HT1080 (cell line): ENCODE results near the gene GRIA1. TPM values are rescaled to one million over a fixed set of nuclear protein-coding genes. Genes with fewer than 3 reads are reported as not detected.

Source experiments
- DNase-seq: peaks from one replicate; pipeline ENCODE4 v3.0.0-alpha.2; 2015; ENCODE audit warnings: low read depth
- total RNA-seq: library from RNA; depleted of rRNA; stranded (reverse); fragments of >200 nt; shearing (Covaris generic); gene quantifications from 2 replicates; pipeline ENCODE4 v1.2.3, GENCODE V29; 2014

The GRIA1 gene
- total RNA-seq, 1 experiment from 2014 or later, result 0.13 TPM

DNA sequence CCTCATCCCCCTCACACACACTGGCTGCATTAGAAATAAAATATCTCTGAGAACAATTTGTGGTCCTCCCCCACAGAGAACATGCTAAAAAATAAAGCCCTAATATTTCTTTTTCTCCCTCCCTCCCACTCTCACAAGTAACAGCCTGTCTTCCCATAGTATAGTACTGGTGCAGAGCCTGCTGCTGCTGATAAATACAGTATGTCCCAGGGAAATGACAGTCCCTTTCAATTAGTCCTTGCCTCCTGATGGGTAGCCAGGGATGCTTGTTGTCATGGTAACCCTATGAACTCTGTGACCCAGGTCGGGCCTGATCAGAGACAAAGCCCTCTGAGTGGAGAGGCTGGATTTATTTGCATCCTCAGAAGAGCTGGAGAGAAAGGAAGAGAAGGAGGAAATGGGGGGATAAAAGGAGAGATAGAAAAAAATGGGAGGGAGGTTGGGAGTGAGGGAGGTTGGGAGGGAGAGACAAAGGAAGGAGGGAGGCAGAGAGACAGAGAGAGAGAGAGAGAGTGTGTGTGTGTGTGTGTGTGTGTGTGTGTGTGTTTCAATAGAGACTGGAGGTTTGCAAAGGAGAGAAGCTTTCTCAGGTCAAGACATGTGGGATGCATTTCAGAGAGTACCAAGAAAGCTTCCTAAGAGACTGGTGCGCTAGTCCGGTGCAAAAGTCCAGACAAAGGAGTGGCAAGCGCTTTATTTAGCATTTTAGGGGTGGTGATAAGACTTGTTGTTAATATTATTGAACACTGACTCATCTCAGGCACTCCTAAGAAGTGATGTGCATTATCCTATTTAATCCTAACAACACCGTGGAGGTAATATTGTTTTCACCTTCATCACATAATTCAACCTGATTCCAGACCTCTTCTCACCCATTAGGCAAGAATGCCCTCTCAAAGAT lies 287.5 kb downstream of the GRIA1 start:
- DNase-seq, result no peak

DNA sequence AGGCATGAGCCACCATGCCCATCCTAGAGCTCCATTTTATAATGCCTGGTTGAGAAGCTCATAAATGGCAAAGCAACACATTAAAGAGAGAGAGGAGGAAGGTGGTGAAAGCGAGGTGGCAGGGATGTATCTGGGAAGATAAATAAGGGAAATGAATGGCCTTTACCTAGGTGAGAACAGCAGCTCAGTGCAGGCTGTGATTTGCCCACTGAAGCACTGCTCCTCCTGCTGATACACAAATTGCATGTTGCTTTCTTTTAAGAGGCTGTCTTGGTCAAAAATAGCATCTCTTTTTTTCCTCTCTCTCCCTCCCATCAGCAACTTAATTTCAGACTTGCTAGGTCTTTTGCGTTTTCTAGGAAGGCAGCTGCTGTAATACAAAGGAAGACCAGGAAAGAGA lies 289.4 kb downstream of the GRIA1 start:
- DNase-seq, result no peak

DNA sequence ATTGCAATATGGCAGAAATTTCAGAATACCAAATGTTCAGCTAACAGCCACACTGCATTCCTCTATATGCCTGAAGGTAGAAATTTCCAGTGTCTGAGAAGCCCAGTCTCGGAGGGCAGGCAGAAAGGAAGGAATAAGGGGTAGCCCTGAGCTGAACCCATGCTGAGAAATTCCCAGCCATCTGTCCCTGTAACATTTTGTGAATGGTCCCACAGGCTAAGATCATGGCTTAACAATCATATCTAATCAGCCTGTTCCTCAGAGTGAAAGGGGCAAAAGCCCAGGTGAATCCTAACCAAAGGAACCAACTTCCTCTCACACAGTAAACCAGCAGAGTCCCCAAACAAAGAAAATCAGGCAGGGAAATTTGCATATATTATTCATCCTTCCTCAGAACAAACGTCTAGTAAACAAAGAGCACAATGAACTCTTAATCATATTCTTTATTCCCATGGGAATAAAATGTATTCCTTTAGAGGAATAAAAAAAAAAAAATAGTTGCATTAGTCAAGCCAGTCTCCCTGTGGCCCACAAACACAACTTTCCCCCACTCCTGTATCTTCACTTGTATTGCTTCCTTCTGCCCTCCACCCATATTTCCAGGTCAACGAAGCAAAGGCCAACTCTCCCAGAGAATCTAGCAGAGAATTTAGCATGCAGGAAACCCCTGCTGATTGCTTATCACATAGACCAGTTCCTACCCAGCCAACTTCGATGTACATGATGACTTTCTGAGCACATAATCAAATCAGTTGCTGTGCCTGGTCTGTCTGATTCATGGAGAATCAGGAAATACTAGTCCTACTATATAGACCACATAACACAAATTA lies 290.6 kb downstream of the GRIA1 start:
- DNase-seq, result no peak

DNA sequence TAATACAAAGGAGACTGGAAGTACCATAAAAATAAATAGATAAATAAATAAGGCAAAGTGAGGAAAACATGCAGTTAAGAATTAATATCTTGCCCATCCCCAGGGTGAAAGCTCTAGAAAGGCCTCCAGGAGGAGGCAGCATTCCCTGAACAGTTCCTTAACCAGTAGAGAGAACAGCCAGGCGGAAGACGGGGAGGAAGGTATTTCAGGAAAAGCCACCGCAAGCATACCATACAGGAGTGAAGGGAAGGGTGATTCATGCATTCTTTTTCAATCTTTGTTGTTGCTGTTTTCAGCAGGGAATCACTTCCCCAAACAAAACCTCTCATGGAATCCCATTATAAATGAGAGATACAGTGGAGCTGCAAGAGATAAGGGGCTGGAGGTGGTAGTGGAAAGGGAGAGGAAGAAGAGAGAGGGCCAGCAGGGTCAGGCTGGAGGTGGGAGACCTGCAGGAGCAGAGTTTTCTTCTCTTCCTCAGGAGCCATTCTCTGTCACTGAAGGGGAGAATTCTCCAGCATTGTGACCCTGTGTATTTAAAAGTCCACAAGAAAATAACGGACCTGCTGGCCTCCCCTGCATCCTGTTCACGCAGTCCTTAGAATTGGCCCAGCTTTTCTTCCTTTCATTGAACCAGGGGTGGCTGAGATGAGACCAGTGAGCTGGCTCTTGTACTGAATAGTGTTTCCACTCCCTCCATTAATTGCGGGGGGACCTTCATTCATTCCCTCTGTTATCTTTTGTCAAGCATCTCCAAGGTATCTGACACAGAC lies 292.3 kb downstream of the GRIA1 start:
- peak; percentile 78 for DNase-seq

DNA sequence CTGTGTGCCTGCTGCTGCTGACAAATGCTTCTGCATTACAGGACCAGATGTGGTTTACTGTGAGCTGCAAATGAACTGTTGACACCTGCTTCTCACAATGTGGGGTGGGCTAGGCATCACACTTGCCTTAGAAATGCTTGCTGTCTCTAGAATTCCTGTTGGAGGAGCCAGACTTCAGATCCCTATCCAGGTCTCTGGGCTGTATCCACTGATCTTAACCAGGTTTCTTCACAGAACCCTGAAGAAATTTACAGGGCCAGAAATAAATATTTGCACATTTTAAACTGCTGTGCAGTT lies 292.8 kb downstream of the GRIA1 start:
- DNase-seq, result no peak

DNA sequence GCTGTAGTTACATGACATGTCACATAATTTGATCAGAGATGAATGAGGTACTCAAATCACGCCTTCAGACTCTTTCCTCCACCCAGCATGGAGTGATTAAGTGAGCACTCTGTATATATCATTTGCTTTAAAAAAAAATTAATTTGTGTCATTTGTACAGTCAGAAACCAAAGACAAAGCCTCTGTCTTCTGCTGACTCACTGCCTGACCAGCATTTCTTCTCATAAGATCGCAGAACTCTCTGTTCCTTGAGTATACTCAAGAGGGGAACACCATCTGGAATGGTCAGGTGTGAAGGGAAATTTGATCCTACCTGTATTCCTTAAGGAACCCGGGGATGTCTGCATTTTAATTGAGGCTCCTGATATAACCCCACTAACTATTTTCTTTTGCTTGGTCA lies 293.8 kb downstream of the GRIA1 start:
- DNase-seq, result peak; percentile 21

DNA sequence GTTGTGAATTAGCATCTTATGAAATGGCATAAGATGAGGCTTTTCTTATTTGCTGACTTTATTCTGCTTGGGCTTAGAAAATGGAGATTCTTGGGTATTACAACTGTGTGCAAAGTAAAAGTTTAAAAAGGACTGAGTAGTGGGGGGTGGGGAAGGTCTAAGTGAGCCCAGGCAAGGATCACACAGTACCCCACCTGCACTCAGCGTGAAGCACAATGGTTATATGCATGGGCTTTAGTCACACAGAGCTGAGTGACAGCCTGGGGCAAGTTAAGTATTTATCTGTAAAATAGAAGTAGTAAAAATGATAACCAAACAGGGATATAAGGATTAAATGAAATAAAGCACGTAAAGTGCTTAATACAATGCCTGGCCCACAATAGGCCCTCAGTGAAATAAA lies 300.9 kb downstream of the GRIA1 start:
- no peak for DNase-seq

DNA sequence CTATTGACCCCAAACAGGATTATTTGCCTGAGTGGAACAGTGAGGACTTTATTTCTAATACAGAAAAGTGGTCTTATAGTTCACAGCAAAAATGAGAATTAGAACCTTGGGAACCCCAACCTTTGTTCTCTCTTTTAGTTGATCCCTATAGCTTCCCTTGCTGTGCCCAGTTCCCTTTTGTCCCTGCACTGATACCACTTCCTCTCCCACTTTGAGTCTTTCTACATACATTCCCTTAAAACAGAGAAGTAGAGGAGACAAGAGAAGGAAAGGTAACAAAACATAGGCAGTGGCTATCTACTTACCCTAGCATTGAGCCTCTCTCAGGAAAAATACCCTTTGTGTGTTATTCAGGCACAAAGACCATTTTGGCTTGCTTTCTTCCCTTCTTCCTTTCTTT lies 301.8 kb downstream of the GRIA1 start:
- no peak for DNase-seq

DNA sequence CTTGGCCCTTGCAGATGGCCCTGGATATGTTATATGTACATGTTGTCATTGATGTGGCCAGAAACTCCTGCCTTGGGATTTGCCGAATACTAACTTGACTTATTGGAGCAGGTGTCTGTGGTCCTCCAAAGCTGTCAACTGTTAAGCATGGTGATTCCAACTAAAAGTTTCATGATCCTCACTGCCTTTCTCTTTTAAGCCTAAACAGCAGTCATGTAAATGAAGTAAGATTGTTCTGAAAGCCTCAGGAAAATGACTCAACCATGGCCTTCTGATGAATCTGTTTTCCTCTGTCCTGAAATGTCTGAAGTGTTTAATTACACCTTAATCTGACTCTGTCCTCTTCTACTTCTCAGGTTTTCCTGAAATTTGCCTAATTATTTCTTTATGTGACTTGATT lies 303.2 kb downstream of the GRIA1 start:
- DNase-seq, result peak; percentile 24

DNA sequence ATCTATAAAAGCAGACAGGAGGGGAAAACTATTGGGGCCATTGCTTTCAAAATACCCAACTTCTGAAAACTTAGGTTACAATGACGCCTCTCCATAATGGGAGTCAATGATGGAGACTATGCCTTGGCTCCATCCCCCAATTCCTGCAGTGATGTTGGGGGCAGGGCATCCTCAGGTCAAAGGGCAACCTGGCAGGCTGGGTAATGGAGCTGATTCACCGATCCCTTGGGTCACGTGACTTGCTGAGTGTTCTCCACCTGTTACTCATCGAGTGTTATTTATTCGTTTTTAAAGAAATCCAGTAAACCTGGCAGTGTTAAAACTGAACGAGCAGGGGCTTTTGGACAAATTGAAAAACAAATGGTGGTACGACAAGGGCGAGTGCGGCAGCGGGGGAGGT lies 303.9 kb downstream of the GRIA1 start:
- peak; percentile 53 for DNase-seq

DNA sequence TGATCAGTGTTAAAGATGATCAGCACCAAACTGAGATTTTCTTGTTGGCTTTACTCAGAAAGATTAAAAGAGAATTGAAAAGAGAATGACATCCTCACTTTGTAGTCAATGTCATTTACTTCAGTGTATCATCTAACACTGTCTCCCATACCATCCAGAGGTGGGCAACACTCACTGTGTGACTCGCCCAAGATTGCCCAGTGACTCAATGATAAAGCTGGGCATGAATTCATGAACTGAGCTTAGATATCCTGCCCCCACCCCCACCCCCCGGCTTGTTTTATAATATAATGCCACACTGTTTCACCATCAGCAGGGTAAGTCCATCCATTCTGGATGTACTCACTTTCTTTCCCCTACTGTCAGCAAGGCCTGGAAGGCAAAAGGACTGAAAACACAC lies 306.1 kb downstream of the GRIA1 start:
- DNase-seq, result peak; percentile 47

DNA sequence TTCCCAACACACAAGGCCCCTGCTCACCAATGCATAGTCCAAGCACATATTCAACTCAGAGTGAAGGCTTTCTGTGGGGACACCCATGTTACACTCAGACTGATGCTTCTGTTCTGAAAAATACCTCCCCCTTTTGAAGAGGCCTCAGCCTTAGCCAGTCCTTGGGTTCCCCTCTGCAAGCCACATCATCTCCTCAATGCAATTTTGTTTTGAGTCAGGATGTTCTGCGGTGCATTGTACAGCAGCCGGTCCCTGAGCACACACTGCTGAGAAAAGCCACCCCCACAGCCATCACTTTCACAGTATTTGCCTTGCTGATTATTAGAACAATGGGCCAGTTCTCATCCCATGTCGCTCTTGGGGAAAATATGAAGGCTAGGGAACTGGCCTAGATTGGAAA lies 307.0 kb downstream of the GRIA1 start:
- DNase-seq, result no peak

DNA sequence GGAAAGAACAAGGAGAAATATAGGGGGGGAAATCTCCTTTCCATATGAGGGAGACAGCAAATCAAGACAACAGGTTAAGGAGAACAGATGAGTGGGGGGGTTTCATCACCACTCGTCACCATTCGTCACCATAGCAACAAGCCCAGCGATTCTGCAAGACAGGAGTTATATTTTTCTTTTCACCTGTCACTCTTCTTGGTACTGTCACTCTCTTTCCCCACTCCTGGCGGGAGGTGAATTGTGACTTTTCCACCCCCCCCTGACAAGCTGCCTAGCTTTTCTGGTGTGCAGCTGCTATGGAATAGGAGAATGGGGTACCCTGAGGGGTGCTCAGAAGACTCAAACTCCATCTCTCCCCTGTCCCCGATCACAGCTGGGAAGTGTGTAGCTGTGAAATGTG lies 308.4 kb downstream of the GRIA1 start:
- no peak for DNase-seq

DNA sequence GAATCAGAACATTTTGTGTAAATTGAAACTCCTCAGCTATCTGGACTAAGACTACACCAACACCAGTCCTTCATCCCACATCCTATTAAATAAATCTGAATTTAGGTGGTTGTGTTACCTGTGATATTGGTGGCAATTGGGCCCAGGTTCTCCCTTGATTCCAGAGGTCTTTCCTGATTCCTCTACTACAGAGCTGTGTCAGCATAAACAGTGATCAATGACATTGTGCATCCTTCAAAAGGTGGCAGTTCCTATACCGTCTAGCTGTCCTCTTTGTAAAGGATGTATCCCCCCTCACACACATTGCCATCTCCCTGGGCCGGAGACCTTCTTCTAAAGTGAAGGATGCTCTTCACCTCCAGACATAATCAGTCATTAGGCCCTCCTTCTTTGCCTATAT lies 309.0 kb downstream of the GRIA1 start:
- no peak for DNase-seq

DNA sequence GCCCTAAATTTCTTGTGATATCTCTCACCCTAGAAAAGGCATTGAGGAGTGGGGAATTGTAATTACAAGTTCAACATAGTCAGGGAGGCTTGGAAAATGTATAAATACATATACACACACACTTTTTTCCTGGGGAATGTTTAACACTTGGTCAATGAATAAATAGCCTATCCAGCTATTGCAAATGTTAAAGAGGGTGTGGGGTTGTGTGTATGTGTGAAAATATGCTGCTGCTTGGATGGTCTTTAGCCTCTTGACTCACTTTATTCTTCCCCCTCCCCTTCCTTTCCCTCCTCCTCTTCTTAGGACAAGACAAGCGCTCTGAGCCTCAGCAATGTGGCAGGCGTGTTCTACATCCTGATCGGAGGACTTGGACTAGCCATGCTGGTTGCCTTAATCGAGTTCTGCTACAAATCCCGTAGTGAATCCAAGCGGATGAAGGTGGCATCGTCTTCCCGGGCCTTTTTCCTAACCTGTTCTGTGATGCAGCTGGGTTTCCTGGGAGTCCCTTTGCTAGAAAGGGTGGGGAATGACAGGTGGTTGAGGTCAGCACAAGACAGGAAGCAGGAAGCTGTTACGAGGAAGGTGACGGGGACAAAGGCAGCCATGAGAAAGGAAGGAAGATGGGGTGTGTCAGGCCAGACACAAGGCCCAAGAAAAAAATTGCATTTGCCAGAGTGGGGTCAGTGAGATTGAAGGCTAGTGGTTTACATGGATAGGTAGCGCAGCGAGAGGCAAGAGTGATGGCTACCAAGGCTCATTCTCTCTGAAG lies 311.8 kb downstream of the GRIA1 start:
- DNase-seq, result no peak

DNA sequence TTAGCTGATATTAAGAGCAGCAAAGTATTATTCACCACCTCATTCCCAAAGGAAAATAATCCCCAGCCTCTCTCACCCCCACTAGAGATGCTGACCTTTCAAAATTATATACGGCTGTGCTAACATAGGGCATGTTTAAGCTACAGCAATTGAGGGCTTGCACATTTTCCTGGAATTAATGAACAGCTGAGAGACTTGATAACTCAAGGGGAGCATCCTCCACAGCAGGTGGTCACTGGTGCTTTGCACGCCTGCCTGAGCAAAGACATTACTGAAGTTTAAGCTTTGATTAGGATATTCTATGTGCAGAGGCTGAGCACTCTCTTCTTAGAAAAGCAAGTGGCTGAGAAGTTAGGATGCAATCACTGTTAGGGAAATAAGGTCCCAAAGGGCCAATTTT lies 317.3 kb downstream of the GRIA1 start:
- no peak for DNase-seq

DNA sequence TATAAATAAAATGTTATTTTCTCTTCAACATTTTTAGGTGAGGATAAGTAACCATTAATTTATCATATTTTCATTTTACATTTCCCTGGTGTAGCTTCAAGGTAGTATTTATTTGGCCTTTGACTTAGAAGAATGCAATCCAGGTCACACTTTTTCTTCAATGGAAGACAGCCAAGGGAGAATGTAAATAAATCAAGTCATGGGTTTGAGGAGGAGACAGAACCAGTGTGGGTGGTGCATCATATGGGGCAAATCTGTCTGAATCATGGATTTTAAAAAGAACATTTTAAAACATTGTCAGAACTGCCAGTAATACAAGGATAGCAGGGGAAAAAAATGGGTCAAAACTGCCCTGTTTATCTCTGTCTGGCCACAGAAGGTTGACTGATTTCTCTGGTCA lies 318.7 kb downstream of the GRIA1 start:
- DNase-seq, result no peak

DNA sequence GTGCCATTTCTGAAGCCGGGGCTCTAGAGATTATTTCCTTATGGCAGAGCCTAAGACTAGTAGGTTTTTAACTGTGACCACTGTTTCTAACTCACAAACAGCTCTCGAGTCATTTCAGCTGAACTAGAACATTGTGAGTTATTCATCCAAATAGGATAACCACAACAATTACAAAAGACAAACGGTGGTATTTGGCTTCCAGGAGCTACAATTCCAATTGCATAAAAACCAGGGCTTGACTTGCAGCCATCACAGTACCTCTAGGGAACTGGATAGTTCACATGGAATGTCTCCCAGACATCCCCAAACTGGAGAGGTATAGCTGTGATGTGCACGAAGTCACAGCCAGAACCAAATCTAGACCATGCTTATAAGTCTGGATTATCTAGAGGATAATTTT lies 323.4 kb downstream of the GRIA1 start:
- no peak for DNase-seq

DNA sequence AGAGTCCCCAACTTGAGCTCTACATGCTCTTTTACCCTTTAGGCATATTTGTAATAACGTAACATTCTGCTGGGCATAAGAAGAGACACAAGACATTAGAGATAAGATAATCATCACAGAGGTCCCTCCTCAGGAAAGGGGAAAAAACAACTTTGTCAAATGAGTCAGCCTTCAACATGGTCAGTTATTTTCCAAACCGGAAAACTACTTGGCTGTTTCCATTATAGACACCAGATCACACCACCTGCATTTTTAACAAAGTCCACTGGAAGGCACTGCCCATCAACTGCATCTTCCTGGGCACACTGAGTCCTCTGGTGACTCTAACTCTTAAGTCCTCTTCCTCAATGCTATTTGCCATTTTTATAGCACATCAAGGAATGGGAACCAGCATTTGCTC lies 326.4 kb downstream of the GRIA1 start:
- DNase-seq, result peak; percentile 50

DNA sequence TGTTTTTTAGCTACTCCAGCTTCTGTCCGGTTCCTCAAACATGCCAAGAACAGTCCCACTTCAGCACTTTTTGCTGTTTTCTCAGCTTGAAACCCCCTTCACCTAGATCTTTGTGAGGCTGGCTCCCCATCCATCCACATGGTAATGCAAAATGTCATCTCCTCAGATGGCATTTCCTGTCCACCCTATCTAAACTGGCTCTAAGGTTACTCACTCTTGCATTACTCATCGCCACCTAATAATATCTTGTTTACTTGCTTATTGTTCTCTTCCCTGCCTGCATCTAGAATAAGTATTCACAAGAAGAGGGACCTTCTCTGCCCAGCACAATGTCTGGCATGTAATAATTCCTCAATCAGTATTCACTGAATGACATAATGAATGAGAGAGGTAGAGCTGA lies 328.2 kb downstream of the GRIA1 start:
- no peak for DNase-seq

DNA sequence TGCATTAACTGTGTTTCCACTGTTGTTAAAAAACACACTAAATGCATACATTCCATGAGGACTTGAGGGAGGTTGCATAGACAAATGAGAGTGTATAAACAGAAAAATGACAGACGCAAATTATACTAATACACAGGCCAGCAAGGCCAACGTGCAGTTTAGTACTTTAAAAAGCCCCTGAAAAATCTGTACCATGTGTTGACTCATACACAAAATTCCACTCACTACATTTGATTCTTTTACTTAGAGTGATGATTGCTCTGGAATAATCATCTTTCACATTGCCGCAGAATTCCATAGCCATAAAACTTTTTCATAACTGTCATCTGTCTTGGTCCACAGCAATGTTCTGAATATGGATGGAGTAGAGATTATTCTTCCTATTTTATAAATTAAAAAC lies 332.6 kb downstream of the GRIA1 start:
- DNase-seq, result no peak
